ENCODE measurements around the gene ALKBH2. TPM values are rescaled to one million over a fixed set of nuclear protein-coding genes. Genes with fewer than 3 reads are reported as not detected.
A peak's percentile ranks its signal among the peaks of the same experiment; 100 is the strongest.

ALKBH2 gene
- 10 to 100 TPM; 17.6 to 36.5 (median 26.0) TPM for total RNA-seq

DNA sequence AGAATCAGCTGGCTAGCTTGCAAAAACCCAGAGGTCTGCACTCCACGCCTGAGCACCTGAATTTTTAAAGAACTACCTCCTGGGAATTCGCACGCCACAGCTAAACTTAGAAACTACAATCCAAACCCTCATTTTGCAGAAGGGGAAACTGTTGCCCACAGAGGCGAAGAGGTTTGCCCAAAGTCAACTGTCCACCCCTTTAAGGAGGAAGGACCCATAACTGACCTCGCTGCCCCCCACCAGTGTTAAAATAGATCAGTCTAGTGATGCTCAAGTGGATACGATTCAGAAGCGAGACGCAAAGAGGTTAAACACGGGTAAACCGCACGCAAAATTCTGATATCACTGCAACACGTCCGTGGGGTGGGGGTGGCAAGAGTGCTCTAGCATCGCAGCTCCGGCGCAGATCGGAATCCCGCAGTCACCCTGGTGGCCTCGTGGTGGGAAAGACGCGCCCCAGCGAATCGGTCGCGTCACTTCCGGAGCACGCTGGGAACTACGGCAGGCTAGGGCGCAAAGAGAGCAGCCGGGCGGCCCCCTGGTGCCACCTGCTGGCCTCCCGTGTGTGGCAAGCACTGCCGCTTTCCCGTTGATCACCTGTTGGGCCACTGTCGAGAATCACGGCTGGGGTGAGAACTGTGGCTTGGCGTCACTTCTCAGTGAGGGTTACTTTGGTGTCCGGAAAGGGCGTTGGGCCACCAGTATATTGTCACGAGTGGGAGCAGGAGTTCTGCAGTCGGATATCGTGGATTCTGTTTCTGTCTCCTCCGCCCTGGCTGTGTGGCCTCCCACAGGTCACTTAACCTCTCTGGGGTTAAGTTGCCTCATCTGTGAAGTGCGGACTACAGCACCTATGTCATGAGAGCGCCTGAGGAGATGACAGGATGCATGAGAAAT lies at the start of gene ALKBH2:
Gene ALKBH2, minus strand, starts transcription at position 451 of the 897 bp plus-strand sequence. CDS start 686 bp downstream, outside the sequence.
- peak; percentile 90 to 98 for DNase-seq (ENCODE audit: low spot score in 2 of 2)
- intact Hi-C loops (cut with DNase I; ENCODE audit: low total_unique reads), result loop anchor here (10.0 kb wide), 1 partner anchor 528 kb away; the partner anchor contains the start of genes ISCU and SART3
- 6% methylated on average over 35 to 41 of the region's 45 CpGs for WGBS, 2 donors
- H3K4me3 ChIP-seq (ENCODE audit: low read depth, poor library complexity, severe bottlenecking), result peak within 1 kb of the TSS; percentile 17
- TF ChIP-seq, protein P1, sequence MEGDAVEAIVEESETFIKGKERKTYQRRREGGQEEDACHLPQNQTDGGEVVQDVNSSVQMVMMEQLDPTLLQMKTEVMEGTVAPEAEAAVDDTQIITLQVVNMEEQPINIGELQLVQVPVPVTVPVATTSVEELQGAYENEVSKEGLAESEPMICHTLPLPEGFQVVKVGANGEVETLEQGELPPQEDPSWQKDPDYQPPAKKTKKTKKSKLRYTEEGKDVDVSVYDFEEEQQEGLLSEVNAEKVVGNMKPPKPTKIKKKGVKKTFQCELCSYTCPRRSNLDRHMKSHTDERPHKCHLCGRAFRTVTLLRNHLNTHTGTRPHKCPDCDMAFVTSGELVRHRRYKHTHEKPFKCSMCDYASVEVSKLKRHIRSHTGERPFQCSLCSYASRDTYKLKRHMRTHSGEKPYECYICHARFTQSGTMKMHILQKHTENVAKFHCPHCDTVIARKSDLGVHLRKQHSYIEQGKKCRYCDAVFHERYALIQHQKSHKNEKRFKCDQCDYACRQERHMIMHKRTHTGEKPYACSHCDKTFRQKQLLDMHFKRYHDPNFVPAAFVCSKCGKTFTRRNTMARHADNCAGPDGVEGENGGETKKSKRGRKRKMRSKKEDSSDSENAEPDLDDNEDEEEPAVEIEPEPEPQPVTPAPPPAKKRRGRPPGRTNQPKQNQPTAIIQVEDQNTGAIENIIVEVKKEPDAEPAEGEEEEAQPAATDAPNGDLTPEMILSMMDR (IDR thresholded peaks at IDR 0.05), result peak in 1 of 3 donors; percentile 99
- no peak for TF ChIP-seq POLR2A (IDR thresholded peaks at IDR 0.05)

DNA sequence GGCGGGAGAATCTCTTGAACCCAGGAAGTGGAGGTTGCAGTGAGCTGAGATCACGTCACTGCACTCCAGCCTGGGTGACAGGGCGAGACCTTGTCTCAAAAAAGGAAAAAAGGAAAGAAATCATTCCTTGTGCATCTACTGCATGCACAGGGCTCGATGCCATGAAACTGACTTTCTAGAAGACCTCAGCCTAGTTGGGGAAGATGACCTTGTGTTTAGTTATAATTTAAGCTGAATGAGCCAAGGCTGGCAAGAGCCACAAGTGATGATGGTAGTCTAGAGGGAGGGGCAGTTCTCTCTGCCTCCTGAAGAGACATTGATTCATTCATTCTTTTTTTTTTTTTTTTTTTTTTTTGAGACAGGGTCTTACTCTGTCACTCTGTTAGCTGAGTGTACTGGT lies 47.3 kb upstream of the ALKBH2 start:
- intact Hi-C loops (cut with DNase I; ENCODE audit: low total_unique reads), result no loop called here
- TF ChIP-seq, protein P1 (IDR thresholded peaks at IDR 0.05), result no peak
- TF ChIP-seq POLR2A (IDR thresholded peaks at IDR 0.05), result no peak
- WGBS, 2 donors, result 94 to 96% methylated on average over 4 of the region's 4 CpGs
- no peak for DNase-seq (ENCODE audit: low spot score in 2 of 2)
- H3K4me3 ChIP-seq (ENCODE audit: low read depth, poor library complexity, severe bottlenecking), result no peak overlapping the region

DNA sequence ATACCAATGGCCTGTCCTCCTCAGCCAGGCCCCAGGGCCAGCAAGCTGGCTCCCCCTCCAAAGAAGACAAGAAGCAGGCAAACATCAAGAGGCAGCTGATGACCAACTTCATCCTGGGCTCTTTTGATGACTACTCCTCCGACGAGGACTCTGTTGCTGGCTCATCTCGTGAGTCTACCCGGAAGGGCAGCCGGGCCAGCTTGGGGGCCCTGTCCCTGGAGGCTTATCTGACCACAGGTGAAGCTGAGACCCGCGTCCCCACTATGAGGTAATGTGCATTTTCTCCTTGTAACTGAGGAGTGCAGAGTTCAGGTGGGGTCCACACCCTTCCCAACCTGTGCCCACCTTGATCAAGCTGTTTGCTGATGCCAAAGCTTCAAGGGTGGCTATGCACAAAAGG lies 46.5 kb upstream of the ALKBH2 start:
- intact Hi-C loops (cut with DNase I; ENCODE audit: low total_unique reads), result no loop called here
- WGBS, 2 donors, result 79 to 90% methylated on average over 7 of the region's 7 CpGs
- H3K4me3 ChIP-seq (ENCODE audit: low read depth, poor library complexity, severe bottlenecking), result no peak overlapping the region

GRCh38 chr12:109139360-109139759 lies 46.1 kb upstream of the ALKBH2 start:
- no peak overlapping the region for H3K4me3 ChIP-seq (ENCODE audit: low read depth, poor library complexity, severe bottlenecking)
- no peak for TF ChIP-seq POLR2A (IDR thresholded peaks at IDR 0.05)
- TF ChIP-seq, protein P1 (IDR thresholded peaks at IDR 0.05), result no peak
- no peak for DNase-seq (ENCODE audit: low spot score in 2 of 2)
- 96 to 97% methylated on average over 9 of the region's 9 CpGs for WGBS, 2 donors
- intact Hi-C loops (cut with DNase I; ENCODE audit: low total_unique reads), result no loop called here

More for the DNA sequence above, 46.5 kb upstream of the ALKBH2 start:
- DNase-seq (ENCODE audit: low spot score in 2 of 2), result no peak
- TF ChIP-seq, protein P1 (IDR thresholded peaks at IDR 0.05), result no peak
- TF ChIP-seq POLR2A (IDR thresholded peaks at IDR 0.05), result no peak

DNA sequence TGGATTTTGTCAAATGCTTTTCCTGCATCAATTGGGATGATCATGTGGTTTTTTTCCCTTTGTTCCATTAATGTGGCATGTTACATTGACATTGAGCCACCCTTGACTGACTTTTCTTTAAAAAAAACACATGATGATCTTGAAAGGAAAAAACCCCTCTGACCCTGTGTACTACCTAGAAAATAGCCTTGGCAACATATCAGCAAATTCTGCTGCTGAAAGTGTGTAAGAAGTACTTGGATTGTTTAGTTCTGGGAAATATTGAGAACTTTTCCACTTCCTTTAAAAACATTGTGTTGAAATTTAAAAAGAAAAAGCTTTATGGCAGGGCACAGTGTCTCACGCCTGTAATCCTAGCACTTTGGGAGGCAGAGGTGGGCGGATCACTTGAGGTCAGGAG lies 43.8 kb upstream of the ALKBH2 start:
- intact Hi-C loops (cut with DNase I; ENCODE audit: low total_unique reads), result no loop called here
- no peak for DNase-seq (ENCODE audit: low spot score in 2 of 2)
- WGBS, 2 donors, result 74 to 81% methylated on average over 2 of the region's 2 CpGs
- TF ChIP-seq, protein P1 (IDR thresholded peaks at IDR 0.05), result no peak
- H3K4me3 ChIP-seq (ENCODE audit: low read depth, poor library complexity, severe bottlenecking), result no peak overlapping the region

Measured in lower leg skin (tissue), 4 donors.